Measurements from ENCODE around the gene SIDT1.

DNA sequence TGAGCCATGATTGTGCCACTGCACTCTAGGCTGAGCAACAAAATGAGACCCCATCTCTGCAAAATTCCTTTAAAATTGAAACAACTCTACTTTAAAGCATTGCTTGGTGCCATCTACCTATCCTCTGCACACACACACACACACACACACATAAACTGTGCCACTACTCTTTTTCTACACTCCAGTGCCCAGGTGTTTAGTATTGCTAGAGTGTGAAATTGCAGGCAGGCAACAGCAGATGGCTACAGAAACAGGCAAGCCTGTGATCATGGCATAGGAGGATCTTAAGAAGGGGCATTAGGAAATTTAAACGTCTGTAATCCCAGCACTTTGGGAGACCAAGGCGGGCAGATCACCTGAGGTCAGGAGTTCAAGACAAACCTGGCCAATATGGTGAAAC, 39.0 kb downstream of the SIDT1 start:
- TF ChIP-seq, protein P1, sequence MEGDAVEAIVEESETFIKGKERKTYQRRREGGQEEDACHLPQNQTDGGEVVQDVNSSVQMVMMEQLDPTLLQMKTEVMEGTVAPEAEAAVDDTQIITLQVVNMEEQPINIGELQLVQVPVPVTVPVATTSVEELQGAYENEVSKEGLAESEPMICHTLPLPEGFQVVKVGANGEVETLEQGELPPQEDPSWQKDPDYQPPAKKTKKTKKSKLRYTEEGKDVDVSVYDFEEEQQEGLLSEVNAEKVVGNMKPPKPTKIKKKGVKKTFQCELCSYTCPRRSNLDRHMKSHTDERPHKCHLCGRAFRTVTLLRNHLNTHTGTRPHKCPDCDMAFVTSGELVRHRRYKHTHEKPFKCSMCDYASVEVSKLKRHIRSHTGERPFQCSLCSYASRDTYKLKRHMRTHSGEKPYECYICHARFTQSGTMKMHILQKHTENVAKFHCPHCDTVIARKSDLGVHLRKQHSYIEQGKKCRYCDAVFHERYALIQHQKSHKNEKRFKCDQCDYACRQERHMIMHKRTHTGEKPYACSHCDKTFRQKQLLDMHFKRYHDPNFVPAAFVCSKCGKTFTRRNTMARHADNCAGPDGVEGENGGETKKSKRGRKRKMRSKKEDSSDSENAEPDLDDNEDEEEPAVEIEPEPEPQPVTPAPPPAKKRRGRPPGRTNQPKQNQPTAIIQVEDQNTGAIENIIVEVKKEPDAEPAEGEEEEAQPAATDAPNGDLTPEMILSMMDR (conservative IDR thresholded peaks at IDR 0.05 in 1 of 2, IDR thresholded peaks at IDR 0.05 in 1 of 2; ENCODE audit: low read depth in 1 of 2, low read length in 2 of 2), result no peak
- no peak for TF ChIP-seq EZH2 (IDR thresholded peaks at IDR 0.05; ENCODE audit: low read length, missing control alignments)

Measured in fibroblast of lung (primary cell).